Measurements from ENCODE around the gene SPTLC1. TPM values are rescaled to one million over a fixed set of nuclear protein-coding genes. Genes with fewer than 3 reads are reported as not detected.

Gene SPTLC1
- total RNA-seq, 1 donor from 2014 or later, result 40.8 TPM

DNA sequence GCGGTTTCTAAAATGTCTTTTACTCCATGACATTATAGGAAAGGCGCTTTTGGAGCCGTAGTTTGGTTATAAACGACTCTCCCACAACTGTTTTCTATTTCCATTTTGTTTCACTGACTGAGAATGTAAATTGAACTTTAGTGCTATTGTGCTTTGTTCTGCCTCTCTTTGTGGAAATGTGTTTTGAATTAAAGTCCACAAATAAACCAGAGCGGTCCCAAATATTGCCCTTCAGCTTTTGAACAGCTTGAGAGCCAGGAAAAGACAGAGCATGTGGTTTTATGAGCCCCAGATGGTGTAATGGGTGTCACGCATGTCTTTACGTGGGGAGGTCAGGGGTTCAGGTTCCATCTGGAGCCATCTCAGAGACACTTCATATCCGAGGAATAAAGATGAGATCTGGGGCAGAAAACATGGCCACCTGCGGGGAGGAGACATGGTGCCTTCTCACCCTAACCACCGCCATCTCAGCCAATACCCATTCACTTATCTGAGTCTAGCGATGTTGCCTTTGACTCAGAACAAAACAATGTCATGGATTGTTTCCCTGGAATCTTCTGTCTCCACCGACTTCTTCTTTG, 122.7 kb downstream of the SPTLC1 start:
- no peak for DNase-seq
- ATAC-seq (ENCODE audit: low read depth), result no peak

DNA sequence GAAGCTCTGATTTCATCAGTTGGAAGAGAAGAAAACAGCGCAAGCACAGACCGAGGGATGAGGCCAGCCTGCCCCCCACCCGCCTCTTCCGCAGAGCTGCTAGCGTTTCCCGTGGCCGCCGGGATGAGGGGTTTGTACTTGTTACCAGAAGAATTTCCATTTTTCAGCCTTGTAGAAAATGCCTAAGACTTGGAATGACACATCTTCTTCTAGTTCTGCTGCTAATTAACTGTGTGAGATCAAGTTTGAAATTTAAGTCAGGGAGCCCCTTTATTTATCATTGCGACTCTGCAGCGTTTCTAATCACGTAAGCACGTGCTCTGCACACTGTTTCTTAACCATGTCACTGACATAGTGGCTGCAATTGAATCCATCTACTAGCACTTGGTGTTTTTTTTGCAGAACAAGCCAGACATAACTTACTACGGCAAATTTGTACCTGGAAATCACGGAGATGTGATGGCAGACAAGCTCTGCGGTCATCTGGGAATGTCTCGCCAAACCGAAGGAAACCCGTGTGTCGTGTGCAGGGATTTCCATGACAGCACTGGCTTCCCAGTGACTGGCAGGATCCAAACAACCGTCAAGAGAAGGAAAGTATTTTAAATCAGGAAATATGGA, 123.4 kb downstream of the SPTLC1 start:
- no peak for ATAC-seq (ENCODE audit: low read depth)
- Mint-ChIP-seq H3K27ac (no peak overlapping the region), H3K4me1 (no peaks in the 10 kb centered on the region), H3K4me3 (no peak overlapping the region), H3K9me3 (no peaks in the 10 kb centered on the region), H3K36me3 (ENCODE audit: low read depth) (no peaks in the 10 kb centered on the region), H3K27me3 (peaks cover 19% of the 10 kb centered on the region)
- CTCF ChIA-PET, result interaction anchor here (1.3 kb wide), 1 partner anchor 41 kb away, joined by 3 read pairs; no protein-coding TSS in a partner anchor
- TF ChIP-seq, protein P1, sequence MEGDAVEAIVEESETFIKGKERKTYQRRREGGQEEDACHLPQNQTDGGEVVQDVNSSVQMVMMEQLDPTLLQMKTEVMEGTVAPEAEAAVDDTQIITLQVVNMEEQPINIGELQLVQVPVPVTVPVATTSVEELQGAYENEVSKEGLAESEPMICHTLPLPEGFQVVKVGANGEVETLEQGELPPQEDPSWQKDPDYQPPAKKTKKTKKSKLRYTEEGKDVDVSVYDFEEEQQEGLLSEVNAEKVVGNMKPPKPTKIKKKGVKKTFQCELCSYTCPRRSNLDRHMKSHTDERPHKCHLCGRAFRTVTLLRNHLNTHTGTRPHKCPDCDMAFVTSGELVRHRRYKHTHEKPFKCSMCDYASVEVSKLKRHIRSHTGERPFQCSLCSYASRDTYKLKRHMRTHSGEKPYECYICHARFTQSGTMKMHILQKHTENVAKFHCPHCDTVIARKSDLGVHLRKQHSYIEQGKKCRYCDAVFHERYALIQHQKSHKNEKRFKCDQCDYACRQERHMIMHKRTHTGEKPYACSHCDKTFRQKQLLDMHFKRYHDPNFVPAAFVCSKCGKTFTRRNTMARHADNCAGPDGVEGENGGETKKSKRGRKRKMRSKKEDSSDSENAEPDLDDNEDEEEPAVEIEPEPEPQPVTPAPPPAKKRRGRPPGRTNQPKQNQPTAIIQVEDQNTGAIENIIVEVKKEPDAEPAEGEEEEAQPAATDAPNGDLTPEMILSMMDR (IDR thresholded peaks at IDR 0.05), result no peak
- POLR2A ChIA-PET, result no interaction called here
- DNase-seq, result no peak
- intact Hi-C loops (cut with micrococcal nuclease), result no loop called here

More for the DNA sequence above, 122.7 kb downstream of the SPTLC1 start:
- Mint-ChIP-seq H3K9me3 (no peaks in the 10 kb centered on the region), H3K4me1 (no peaks in the 10 kb centered on the region), H3K36me3 (ENCODE audit: low read depth) (no peaks in the 10 kb centered on the region), H3K27me3 (peaks cover 19% of the 10 kb centered on the region), H3K27ac (no peak overlapping the region), H3K4me3 (no peak overlapping the region)
- TF ChIP-seq, protein P1 (IDR thresholded peaks at IDR 0.05), result no peak
- intact Hi-C loops (cut with micrococcal nuclease), result no loop called here
- CTCF ChIA-PET, result no interaction called here
- POLR2A ChIA-PET, result no interaction called here

DNA sequence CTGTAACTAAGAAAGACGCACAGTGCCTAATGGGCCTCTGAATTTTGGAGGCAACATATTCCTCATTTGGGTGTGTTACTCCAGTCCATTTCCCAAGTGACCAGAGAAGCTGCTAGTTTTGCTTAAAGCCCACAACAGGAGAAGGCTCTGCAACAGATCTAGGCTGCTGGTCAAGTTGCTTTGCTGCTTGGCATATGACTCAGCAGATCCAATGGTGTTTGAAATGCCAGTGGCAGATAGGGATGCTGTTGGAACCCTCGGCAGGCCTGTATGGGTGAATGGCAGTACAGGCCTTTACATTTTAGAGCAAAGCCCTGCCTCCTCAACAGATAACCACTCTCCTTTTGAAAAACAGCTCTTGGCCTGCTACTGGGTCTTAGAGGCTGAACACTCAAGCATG, 129.0 kb downstream of the SPTLC1 start:
- TF ChIP-seq, protein P1 (IDR thresholded peaks at IDR 0.05), result no peak
- POLR2A ChIA-PET, result no interaction called here
- H3K36me3 Mint-ChIP-seq (ENCODE audit: low read depth), result no peaks in the 10 kb centered on the region
- H3K4me1 Mint-ChIP-seq, result no peaks in the 10 kb centered on the region
- no peak overlapping the region for H3K4me3 Mint-ChIP-seq
- intact Hi-C loops (cut with micrococcal nuclease), result no loop called here
- no peak for ATAC-seq (ENCODE audit: low read depth)
- H3K27me3 Mint-ChIP-seq, result peaks cover 13% of the 10 kb centered on the region
- H3K9me3 Mint-ChIP-seq, result peaks cover 5% of the 10 kb centered on the region
- DNase-seq, result no peak
- H3K27ac Mint-ChIP-seq, result no peak overlapping the region
- CTCF ChIA-PET, result no interaction called here

GRCh38 chr9:91985692-91986091, 129.5 kb downstream of the SPTLC1 start:
- DNase-seq (no peak), ATAC-seq (ENCODE audit: low read depth) (no peak)
- CTCF ChIA-PET, result no interaction called here

More at GRCh38 chr9:91985692-91986091, 129.5 kb downstream of the SPTLC1 start:
- TF ChIP-seq, protein P1 (IDR thresholded peaks at IDR 0.05), result no peak
- Mint-ChIP-seq H3K9me3 (peaks cover 9% of the 10 kb centered on the region), H3K4me3 (no peak overlapping the region), H3K4me1 (no peaks in the 10 kb centered on the region), H3K27me3 (peaks cover 10% of the 10 kb centered on the region), H3K36me3 (ENCODE audit: low read depth) (no peaks in the 10 kb centered on the region), H3K27ac (no peak overlapping the region)
- POLR2A ChIA-PET, result no interaction called here
- intact Hi-C loops (cut with micrococcal nuclease), result no loop called here

Other genes with a start within 250 kb of the SPTLC1 start
- gene ROR2, start 165.2 kb downstream of the SPTLC1 start, total RNA-seq, result 0.12 TPM in 1 of 2 replicates, not detected in the other
- 176 and 205 TPM in 2 replicates for gene IARS1, start 178.3 kb upstream of the SPTLC1 start, total RNA-seq
- gene NOL8, start 209.9 kb upstream of the SPTLC1 start, total RNA-seq, result 67.0 and 78.4 TPM in 2 replicates
- gene CENPP, start 210.5 kb upstream of the SPTLC1 start, total RNA-seq, result 5.7 and 5.9 TPM in 2 replicates